K562 (cell line): Measurements from ENCODE around the gene HES5. TPM values are rescaled to one million over a fixed set of nuclear protein-coding genes. Genes with fewer than 3 reads are reported as not detected.

Experiments used
- CREB3L1 ChIP-seq: fragments of 450-650 bp; IDR thresholded peaks from 2 replicates; pipeline ENCODE4 v1.6.1; 2014; ENCODE audit warnings: low read depth, mild to moderate bottlenecking, moderate library complexity, borderline replicate concordance
- GTF2A2 ChIP-seq: IDR thresholded peaks from 2 replicates; pipeline ENCODE4 v1.6.1; 2016; ENCODE audit warnings: mild to moderate bottlenecking, missing genetic modification characterization, missing compliant biosample characterization
- JUND ChIP-seq, 2 experiments: IDR thresholded peaks; 2 replicates in 1 of 2; 3 replicates in 1 of 2; pipeline ENCODE4 v1.6.1; 2011; ENCODE audit warnings: borderline replicate concordance in 2 of 2, low read depth in 2 of 2, low read length in 2 of 2, improper control_type of control experiment in 1 of 2, missing biosample characterization in 1 of 2, missing genetic modification characterization in 1 of 2, missing genetic modification reagents in 1 of 2
- RAD21 ChIP-seq, 2 experiments: fragments of 250-450 bp in 1 of 2; fragments of 450-650 bp in 1 of 2; sonication (Bioruptor Pico) in 1 of 2; formaldehyde crosslinking in 1 of 2; IDR thresholded peaks in 1 of 2; conservative IDR thresholded peaks in 1 of 2; 2 replicates each; pipeline versions ENCODE4 v1.4.0 to v1.8.0; 2020 to 2022; ENCODE audit warnings: mild to moderate bottlenecking in 2 of 2, moderate library complexity in 1 of 2
- RB1 ChIP-seq: fragments of 450-650 bp; IDR thresholded peaks from 2 replicates; pipeline ENCODE4 v1.6.1; 2017; ENCODE audit warnings: low read depth, mild to moderate bottlenecking
- SAFB ChIP-seq: fragments of 200-400 bp; formaldehyde crosslinking; IDR thresholded peaks from 2 replicates; pipeline ENCODE4 v1.6.1; 2017; ENCODE audit warnings: low read depth, low read length, borderline replicate concordance
- SMC3 ChIP-seq: conservative IDR thresholded peaks from 2 replicates; pipeline ENCODE4 v1.6.1; 2011; ENCODE audit warnings: low read depth, low read length, improper control_type of control experiment; ENCODE audit not compliant: insufficient read depth
- TCF3 ChIP-seq: sonication (generic); formaldehyde crosslinking; IDR thresholded peaks from 2 replicates; pipeline ENCODE4 v1.4.0; 2020; ENCODE audit warnings: mild to moderate bottlenecking, missing genetic modification reagents
- polyA plus RNA-seq, 8 experiments: library from polyadenylated mRNA; depleted of rRNA in 4 of 8; stranded (reverse) in 5 of 8; unstranded in 3 of 8; fragments of >200 nt; fragmentation: Nextera tagmentation in 2 of 8; fragmentation: Illumina TruSeq in 1 of 8; extraction: Ambion mirVana in 2 of 8; extraction: Trizol in 1 of 8; gene quantifications; 2 replicates each; pipeline versions ENCODE4 v1.2.1 to v1.2.3, GENCODE V29; 2011 to 2014; ENCODE audit warnings: inconsistent platforms in 1 of 8, missing spikeins in 1 of 8
- total RNA-seq, 7 experiments: library from RNA; depleted of rRNA in 6 of 7; stranded (reverse); fragments of >200 nt in 6 of 7; fragmentation: Illumina TruSeq in 2 of 7; extraction: Trizol in 2 of 7; gene quantifications; 2 replicates each; pipeline versions ENCODE4 v1.2.1 to v1.2.3, GENCODE V29; 2011 to 2021; ENCODE audit warnings: low replicate concordance in 1 of 7

HES5 gene
- total and polyA plus RNA-seq, 9 of the 15 experiments (the other 6 are each of a cell fraction or from before 2014, with no cell fraction given): not detected

- no peak for TF ChIP-seq CREB3L1
- peak; percentile 31; the same call in 1 of the 2 replicates for TF ChIP-seq SMC3
- no peak for TF ChIP-seq JUND (IDR thresholded peaks at IDR 0.05; ENCODE audit: borderline replicate concordance, low read depth, low read length)
- no peak for TF ChIP-seq JUND (tag; IDR thresholded peaks at IDR 0.05; ENCODE audit: borderline replicate concordance, low read depth, low read length)
- TF ChIP-seq TCF3: no peak
- TF ChIP-seq GTF2A2 (tag): no peak
- peak in 1 of 2 experiments; percentile 40; a peak in 1 of 4 replicates for TF ChIP-seq RAD21 (CRISPR knock-in tag; conservative IDR thresholded peaks at IDR 0.05 in 1 of 2, IDR thresholded peaks at IDR 0.05 in 1 of 2)
- TF ChIP-seq RB1: 0 out of 2 replicates have a peak, but pooled peaks have one; percentile 26
- peak; percentile 46; the same call in 1 of the 2 replicates for TF ChIP-seq SAFB
Measured at GRCh38 chr1:2561898-2562895, 32.1 kb upstream of the HES5 start (continued).
